GM19455 (cell line): ENCODE measurements around the gene MAEA.

ENCODE experiments used
- ATAC-seq: cut with Tn5 transposase; IDR thresholded peaks from one replicate; pipeline ENCODE4 v1.9.1; 2021; ENCODE audit not compliant: unreplicated experiment

The MAEA gene

GRCh38 chr4:1349359-1350168, 59.9 kb downstream of the MAEA start:
- no peak for ATAC-seq

GRCh38 chr4:1350169-1350520, 60.5 kb downstream of the MAEA start:
- ATAC-seq, result no peak

GRCh38 chr4:1351854-1352566, 62.3 kb downstream of the MAEA start:
- ATAC-seq, result no peak

GRCh38 chr4:1352567-1352900, 62.8 kb downstream of the MAEA start:
- no peak for ATAC-seq

GRCh38 chr4:1353186-1354055, 63.7 kb downstream of the MAEA start:
- ATAC-seq, result no peak

GRCh38 chr4:1354136-1354982, 64.7 kb downstream of the MAEA start:
- ATAC-seq, result no peak

GRCh38 chr4:1354983-1355275, 65.2 kb downstream of the MAEA start:
- no peak for ATAC-seq

GRCh38 chr4:1355378-1355777, 65.7 kb downstream of the MAEA start:
- no peak for ATAC-seq

- no peak for ATAC-seq
Measured at GRCh38 chr4:1356181-1356998, 66.7 kb downstream of the MAEA start.

GRCh38 chr4:1357356-1358248, 67.9 kb downstream of the MAEA start:
- ATAC-seq, result no peak

GRCh38 chr4:1358421-1359143, 68.9 kb downstream of the MAEA start:
- no peak for ATAC-seq

GRCh38 chr4:1359144-1359501, 69.4 kb downstream of the MAEA start:
- ATAC-seq, result no peak

GRCh38 chr4:1359976-1360375, 70.3 kb downstream of the MAEA start:
- ATAC-seq, result no peak

- no peak for ATAC-seq
Measured at GRCh38 chr4:1360423-1361283, 71.0 kb downstream of the MAEA start.

GRCh38 chr4:1361431-1361830, 71.7 kb downstream of the MAEA start:
- no peak for ATAC-seq

GRCh38 chr4:1362046-1362445, 72.4 kb downstream of the MAEA start:
- no peak for ATAC-seq

- ATAC-seq, result no peak
Measured at GRCh38 chr4:1362521-1362920, 72.8 kb downstream of the MAEA start.

GRCh38 chr4:1363513-1363912, 73.8 kb downstream of the MAEA start:
- no peak for ATAC-seq
